GM21529 (cell line): ENCODE results near the gene NDUFB6.
"Not testable (repeated sequence)": the region's sequence is repeated elsewhere in the genome, so short reads cannot be mapped to it uniquely, and the experiment has no call there.

Experiments used
- ATAC-seq: cut with Tn5 transposase; IDR thresholded peaks from one replicate; pipeline ENCODE4 v1.9.1; 2021; ENCODE audit not compliant: unreplicated experiment

NDUFB6 gene

GRCh38 chr9:32524892-32525708 is 47.9 kb downstream of the NDUFB6 start:
- peak; percentile 28 for ATAC-seq

DNA sequence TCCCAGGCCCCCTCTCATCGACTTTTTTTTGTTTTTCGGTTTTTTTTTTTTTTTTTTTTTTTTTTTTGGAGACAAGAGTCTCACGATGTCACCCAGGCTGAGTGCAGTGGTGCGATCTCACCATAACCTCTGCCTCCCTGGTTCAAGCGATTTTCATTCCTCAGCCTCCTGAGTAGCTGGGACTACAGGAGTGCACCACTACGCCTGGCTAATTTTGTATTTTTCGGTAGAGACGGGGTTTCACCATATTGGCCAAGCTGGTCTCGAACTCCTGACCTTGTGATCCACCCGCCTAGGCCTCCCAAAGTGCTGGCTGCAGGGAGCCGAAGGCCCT is 48.4 kb downstream of the NDUFB6 start:
- ATAC-seq: not testable (repeated sequence)

DNA sequence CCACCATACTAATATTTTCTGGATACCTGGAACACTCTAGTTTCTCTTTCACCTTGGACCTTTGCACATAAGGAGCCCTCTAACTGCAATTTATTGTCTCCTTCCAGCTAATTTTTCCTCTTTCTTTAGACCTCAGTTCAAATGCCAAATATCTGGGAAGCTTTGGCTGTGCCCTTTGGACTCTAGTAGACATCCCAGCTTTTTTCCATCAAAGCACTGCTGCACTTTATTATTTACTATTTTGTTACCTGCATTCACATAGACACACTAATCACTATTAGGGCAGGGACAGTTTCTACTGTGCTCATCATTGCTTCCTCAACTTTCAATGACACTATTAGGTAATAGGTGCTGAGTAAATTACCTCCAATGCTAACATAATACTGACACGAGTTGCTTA is 49.0 kb downstream of the NDUFB6 start:
- ATAC-seq: no peak

DNA sequence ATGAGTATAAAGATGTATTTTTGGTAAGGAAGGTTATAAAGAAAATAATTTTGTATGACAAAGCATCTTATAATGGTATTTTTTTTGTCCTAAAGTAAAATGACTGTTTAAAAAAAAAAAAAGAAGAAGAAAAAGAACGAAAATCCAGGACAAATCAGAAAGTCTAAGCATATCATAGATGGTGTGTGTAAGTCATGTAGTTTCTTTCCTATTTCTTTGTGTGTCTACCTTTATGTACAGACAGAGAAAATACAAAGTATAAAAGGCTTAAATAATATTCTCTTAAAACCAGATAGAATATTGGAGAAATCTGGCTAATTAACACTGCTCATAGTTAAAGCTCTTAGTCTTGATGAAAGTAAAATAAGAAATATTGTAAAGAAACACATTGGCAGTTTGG is 54.7 kb downstream of the NDUFB6 start:
- ATAC-seq: no peak

DNA sequence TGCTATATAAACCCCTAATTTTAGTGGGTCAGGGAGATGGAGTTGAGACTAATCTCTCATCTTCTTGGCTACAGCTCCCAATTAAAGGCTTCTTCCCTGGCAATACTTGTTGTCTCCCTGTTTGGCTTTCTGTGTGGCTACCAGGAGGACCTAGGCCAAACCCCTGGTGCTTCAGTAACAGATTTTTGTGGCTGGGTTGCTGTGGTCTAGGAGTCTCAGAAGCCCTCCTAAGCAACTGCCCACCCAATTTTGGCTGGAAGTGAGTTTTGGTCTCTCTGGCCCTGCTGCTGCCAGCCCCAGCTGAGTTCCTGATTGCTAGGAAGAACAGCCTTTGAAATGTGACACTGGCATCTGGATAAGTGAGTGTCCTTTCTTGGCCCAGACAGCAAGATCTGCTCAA is 56.7 kb downstream of the NDUFB6 start:
- no peak for ATAC-seq

DNA sequence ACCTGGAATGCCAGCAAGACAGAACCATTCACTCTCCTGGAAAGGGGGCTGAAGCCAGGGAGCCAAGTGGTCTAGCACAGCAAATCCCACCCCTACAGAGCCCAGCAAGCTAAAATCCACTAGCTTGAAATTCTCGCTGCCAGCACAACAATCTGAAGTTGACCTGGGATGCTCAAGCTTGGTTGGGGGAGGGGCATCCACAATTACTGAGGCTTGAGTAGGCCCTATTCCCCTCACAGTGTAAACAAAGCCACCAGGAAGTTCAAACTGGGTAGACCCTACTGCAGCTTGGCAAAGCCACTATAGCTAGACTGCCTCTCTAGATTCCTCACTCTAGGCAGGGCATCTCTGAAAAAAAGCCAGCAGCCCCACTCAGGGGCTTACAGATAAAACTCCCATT is 64.2 kb downstream of the NDUFB6 start:
- no peak for ATAC-seq

GRCh38 chr9:32503008-32503407 is 70.0 kb downstream of the NDUFB6 start:
- no peak for ATAC-seq
